PC-9 (cell line): Measurements from ENCODE around the gene TGFB2. TPM values are rescaled to one million over a fixed set of nuclear protein-coding genes. Genes with fewer than 3 reads are reported as not detected.

ENCODE experiments used
- BruUV-seq: library from RNA; stranded (reverse); fragments of 400-500 nt; replicated peaks from 2 replicates; lab custom pipeline; 2021; lab: Mats Ljungman, UMichigan
- CTCF ChIA-PET: fragments of 300-600 bp; sonication (Branson Sonifier 250); formaldehyde crosslinking; loops from one replicate; lab custom pipeline; 2022; ENCODE audit warnings: antibody characterized with exemption; lab: Charles Lee
- POLR2A ChIA-PET: fragments of 300-600 bp; sonication (Branson Sonifier 250); formaldehyde crosslinking; loops from one replicate; lab custom pipeline; 2022; ENCODE audit warnings: antibody characterized with exemption; ENCODE audit not compliant: unreplicated experiment; lab: Charles Lee
- DNase-seq, 2 experiments: peaks; one replicate each; pipeline versions ENCODE4 v3.0.0 to v3.0.0-alpha.2; 2015 to 2022; ENCODE audit warnings: mixed read lengths in 1 of 2
- H2AFZ ChIP-seq: fragments of 200-600 bp; sonication (generic); 2 replicates; pipeline ENCODE4 v1.8.1; 2017; ENCODE audit warnings: antibody characterized with exemption
- H3F3A ChIP-seq: fragments of 200-600 bp; sonication (generic); 2 replicates; pipeline ENCODE4 v1.8.1; 2017; ENCODE audit warnings: antibody characterized with exemption, mild to moderate bottlenecking, low read depth; ENCODE audit not compliant: insufficient read depth
- H3K27ac ChIP-seq: fragments of 200-600 bp; sonication (generic); 2 replicates; pipeline ENCODE4 v1.6.1; 2016; ENCODE audit warnings: mixed run types
- H3K27me3 ChIP-seq: fragments of 200-600 bp; sonication (generic); 2 replicates; pipeline ENCODE4 v1.6.1; 2016; ENCODE audit warnings: low read depth, mixed run types; ENCODE audit not compliant: insufficient read depth
- H3K36me3 ChIP-seq: fragments of 200-600 bp; sonication (generic); 2 replicates; pipeline ENCODE4 v1.6.1; 2016; ENCODE audit warnings: low read depth, mixed run types
- H3K4me1 ChIP-seq: fragments of 200-600 bp; sonication (generic); replicated peaks from 2 replicates; pipeline ENCODE4 v1.6.1; 2016; ENCODE audit warnings: mixed run types; ENCODE audit not compliant: insufficient read depth
- H3K4me2 ChIP-seq: fragments of 200-600 bp; sonication (generic); 2 replicates; pipeline ENCODE4 v1.6.1; 2017; ENCODE audit warnings: mixed run types
- H3K4me3 ChIP-seq: fragments of 200-600 bp; sonication (generic); 2 replicates; pipeline ENCODE4 v1.6.1; 2016; ENCODE audit warnings: mixed run types
- H3K79me2 ChIP-seq: fragments of 200-600 bp; sonication (generic); 2 replicates; pipeline ENCODE4 v1.6.1; 2017; ENCODE audit warnings: low read depth, mixed run types
- H3K9me2 ChIP-seq: fragments of 200-600 bp; sonication (generic); 2 replicates; pipeline ENCODE4 v1.8.1; 2017; ENCODE audit warnings: mild to moderate bottlenecking; ENCODE audit not compliant: insufficient read depth
- H3K9me3 ChIP-seq: fragments of 200-600 bp; sonication (generic); 2 replicates; pipeline ENCODE4 v1.8.1; 2016; ENCODE audit warnings: low read depth; ENCODE audit not compliant: insufficient read depth
- H4K20me1 ChIP-seq: fragments of 200-600 bp; sonication (generic); 2 replicates; pipeline ENCODE4 v1.8.1; 2017; ENCODE audit not compliant: insufficient read depth
- EZH2 ChIP-seq: fragments of 200-600 bp; sonication (generic); IDR thresholded peaks from 2 replicates; pipeline ENCODE4 v1.8.0; 2017; ENCODE audit warnings: antibody characterized with exemption, low read depth
- intact Hi-C: fragments of 100-400 bp; cut with micrococcal nuclease; formaldehyde crosslinking; loops from one replicate; pipeline ENCODE4 v1.10.0; 2022; ENCODE audit not compliant: unreplicated experiment
- total RNA-seq: library from RNA; stranded (reverse); gene quantifications from 2 replicates; pipeline ENCODE4 v1.2.3, GENCODE V29; 2021
- TF ChIP-seq, protein P1 (sequence below): fragments of 200-600 bp; sonication (generic); conservative IDR thresholded peaks from 2 replicates; pipeline ENCODE4 v1.6.1; 2017; ENCODE audit warnings: mixed run types, antibody characterized with exemption, mild to moderate bottlenecking, moderate library complexity

Gene TGFB2
- total RNA-seq, 1 experiment from 2014 or later, result 74.3 TPM

- CTCF ChIA-PET, result no interaction called here
These were observed 66.0 kb downstream of the TGFB2 start for GRCh38 chr1:218411101-218411500.

DNA sequence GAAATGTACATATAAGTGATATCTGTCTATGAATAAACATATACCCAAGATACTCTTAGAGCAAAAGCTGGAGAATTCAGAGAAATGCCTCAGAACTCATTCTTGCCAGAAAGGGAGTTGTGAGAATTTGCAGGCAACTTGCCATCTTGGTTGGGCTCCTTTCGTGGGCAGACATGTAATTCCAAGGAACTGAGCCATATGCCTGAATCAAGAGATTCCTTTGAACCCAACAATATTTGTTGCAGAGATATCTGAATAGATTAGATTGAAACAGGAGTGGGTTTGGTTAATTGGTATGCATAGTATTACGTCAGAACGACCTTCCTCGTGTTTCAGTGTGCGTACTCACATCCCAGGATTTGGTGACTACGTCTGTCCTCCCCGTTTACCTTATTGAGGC, 67.0 kb downstream of the TGFB2 start:
- H3K4me2 ChIP-seq, result no peak overlapping the region
- no peaks in the 10 kb centered on the region for H3K4me1 ChIP-seq
- no peak overlapping the region for H3K27ac ChIP-seq
- peaks cover 5% of the 10 kb centered on the region; the same call in 1 of the 2 replicates for H3K9me3 ChIP-seq
- no peaks in the 10 kb centered on the region for H3K27me3 ChIP-seq
- intact Hi-C loops, result no loop called here
- peaks cover 47% of the 10 kb centered on the region for H3K36me3 ChIP-seq
- H3K4me3 ChIP-seq, result no peak overlapping the region
- H2AFZ ChIP-seq, result no peak overlapping the region
- H4K20me1 ChIP-seq, result no peaks in the 10 kb centered on the region
- no peaks in the 10 kb centered on the region for H3K9me2 ChIP-seq
- no peaks in the 10 kb centered on the region; the same call in 1 of the 2 replicates for H3F3A ChIP-seq
- POLR2A ChIA-PET, result no interaction called here
- H3K79me2 ChIP-seq, result peaks cover 10% of the 10 kb centered on the region; the same call in 1 of the 2 replicates
- CTCF ChIA-PET, result no interaction called here
- no peak for TF ChIP-seq EZH2
- TF ChIP-seq, protein P1, sequence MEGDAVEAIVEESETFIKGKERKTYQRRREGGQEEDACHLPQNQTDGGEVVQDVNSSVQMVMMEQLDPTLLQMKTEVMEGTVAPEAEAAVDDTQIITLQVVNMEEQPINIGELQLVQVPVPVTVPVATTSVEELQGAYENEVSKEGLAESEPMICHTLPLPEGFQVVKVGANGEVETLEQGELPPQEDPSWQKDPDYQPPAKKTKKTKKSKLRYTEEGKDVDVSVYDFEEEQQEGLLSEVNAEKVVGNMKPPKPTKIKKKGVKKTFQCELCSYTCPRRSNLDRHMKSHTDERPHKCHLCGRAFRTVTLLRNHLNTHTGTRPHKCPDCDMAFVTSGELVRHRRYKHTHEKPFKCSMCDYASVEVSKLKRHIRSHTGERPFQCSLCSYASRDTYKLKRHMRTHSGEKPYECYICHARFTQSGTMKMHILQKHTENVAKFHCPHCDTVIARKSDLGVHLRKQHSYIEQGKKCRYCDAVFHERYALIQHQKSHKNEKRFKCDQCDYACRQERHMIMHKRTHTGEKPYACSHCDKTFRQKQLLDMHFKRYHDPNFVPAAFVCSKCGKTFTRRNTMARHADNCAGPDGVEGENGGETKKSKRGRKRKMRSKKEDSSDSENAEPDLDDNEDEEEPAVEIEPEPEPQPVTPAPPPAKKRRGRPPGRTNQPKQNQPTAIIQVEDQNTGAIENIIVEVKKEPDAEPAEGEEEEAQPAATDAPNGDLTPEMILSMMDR, result no peak
- no peak for DNase-seq
- BruUV-seq, result no TSS peak

More at GRCh38 chr1:218411101-218411500, 66.0 kb downstream of the TGFB2 start:
- DNase-seq, result no peak
- intact Hi-C loops, result no loop called here
- Histone ChIP-seq H3K4me2 (no peak overlapping the region), H3K79me2 (peaks cover 10% of the 10 kb centered on the region; the same call in 1 of the 2 replicates), H2AFZ (no peak overlapping the region), H3K9me3 (no peaks in the 10 kb centered on the region), H4K20me1 (no peaks in the 10 kb centered on the region), H3K4me3 (no peak overlapping the region), H3K27ac (no peak overlapping the region), H3K4me1 (no peaks in the 10 kb centered on the region), H3K9me2 (no peaks in the 10 kb centered on the region), H3F3A (no peaks in the 10 kb centered on the region; the same call in 1 of the 2 replicates), H3K36me3 (peaks cover 40% of the 10 kb centered on the region; the same call in 1 of the 2 replicates), H3K27me3 (no peaks in the 10 kb centered on the region)
- no TSS peak for BruUV-seq
- TF ChIP-seq EZH2, result no peak
- TF ChIP-seq, protein P1, result no peak
- POLR2A ChIA-PET, result no interaction called here

DNA sequence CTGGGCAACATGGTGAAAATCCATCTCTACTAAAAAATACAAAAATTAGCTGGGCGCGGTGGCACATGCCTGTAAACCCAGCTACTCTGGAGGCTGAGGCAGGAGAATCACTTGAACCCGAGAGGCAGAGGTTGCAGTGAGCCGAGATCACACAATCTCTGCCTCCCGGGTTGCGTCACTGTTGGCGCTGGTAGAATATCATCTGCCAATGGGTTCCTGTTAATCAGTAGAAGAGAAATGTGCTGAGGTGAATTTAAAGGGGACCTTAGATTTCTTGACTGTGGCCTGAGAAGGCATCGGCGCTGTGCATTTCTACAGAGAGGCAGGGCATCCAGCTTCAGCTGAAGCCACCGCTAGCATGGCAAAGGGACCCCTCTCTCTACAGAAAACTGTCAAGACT, 68.0 kb downstream of the TGFB2 start:
- no peaks in the 10 kb centered on the region for H3K27me3 ChIP-seq
- no peak overlapping the region for H3K27ac ChIP-seq
- no peak overlapping the region for H3K4me2 ChIP-seq
- H3K4me1 ChIP-seq, result no peaks in the 10 kb centered on the region
- no TSS peak for BruUV-seq
- no peaks in the 10 kb centered on the region; the same call in 1 of the 2 replicates for H3F3A ChIP-seq
- no peak overlapping the region for H3K4me3 ChIP-seq
- POLR2A ChIA-PET, result no interaction called here
- TF ChIP-seq, protein P1, result no peak
- no peak for TF ChIP-seq EZH2
- no peak for DNase-seq
- H2AFZ ChIP-seq, result no peak overlapping the region
- no peaks in the 10 kb centered on the region for H4K20me1 ChIP-seq
- intact Hi-C loops, result no loop called here
- H3K9me2 ChIP-seq, result no peaks in the 10 kb centered on the region
- H3K79me2 ChIP-seq, result peaks cover 10% of the 10 kb centered on the region; the same call in 1 of the 2 replicates
- H3K9me3 ChIP-seq, result peaks cover 5% of the 10 kb centered on the region; the same call in 1 of the 2 replicates
- CTCF ChIA-PET, result no interaction called here
- H3K36me3 ChIP-seq, result peaks cover 45% of the 10 kb centered on the region
